GM12892 (cell line): ENCODE measurements around the gene CNTNAP2.

Experiments used
- POLR2A ChIP-seq: IDR thresholded peaks from 2 replicates; pipeline ENCODE4 v1.6.1; 2011; ENCODE audit warnings: low read depth, low read length, control low read depth
- POLR2AphosphoS5 ChIP-seq: IDR thresholded peaks from 2 replicates; pipeline ENCODE4 v1.6.1; 2011; ENCODE audit warnings: low read depth, low read length, control low read depth

DNA sequence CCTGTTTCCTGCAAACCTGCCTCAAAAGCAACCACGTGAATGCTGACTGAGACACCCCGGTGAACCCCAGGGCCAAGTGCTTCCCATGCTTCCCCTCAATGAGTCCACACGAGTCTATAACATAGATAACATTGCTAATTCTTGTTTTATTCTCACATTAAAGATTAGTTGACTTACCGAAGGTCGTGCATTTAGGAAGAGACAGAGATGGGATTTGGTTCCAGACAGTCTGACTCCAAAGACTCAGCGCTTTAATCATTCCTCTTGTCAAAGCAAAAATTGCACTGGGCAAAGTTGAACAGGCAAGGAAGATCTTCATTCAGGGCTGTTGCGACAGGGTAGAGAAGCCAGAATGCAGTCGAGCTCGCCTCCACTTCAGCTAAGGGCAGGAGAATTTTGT is 2038.4 kb downstream of the CNTNAP2 start:
- TF ChIP-seq POLR2A = no peak
- no peak for TF ChIP-seq POLR2AphosphoS5
